MM.1S (cell line): ENCODE measurements around the gene PRM2.
A peak's percentile ranks its signal among the peaks of the same experiment; 100 is the strongest.

ENCODE experiments used
- DNase-seq: peaks from one replicate; pipeline ENCODE4 v3.0.0-alpha.2; 2015
- H2AFZ ChIP-seq: fragments of 300-600 bp; sonication (generic); 2 replicates; pipeline ENCODE4 v1.6.0; 2016; ENCODE audit warnings: antibody characterized with exemption, low read length
- H3F3A ChIP-seq: fragments of 300-600 bp; sonication (generic); 2 replicates; pipeline ENCODE4 v1.6.1; 2016; ENCODE audit warnings: mild to moderate bottlenecking, antibody characterized with exemption, low read length, moderate library complexity, mixed read lengths; ENCODE audit not compliant: insufficient read depth
- H3K27ac ChIP-seq: fragments of 300-600 bp; sonication (generic); 2 replicates; pipeline ENCODE4 v1.5.1; 2016; ENCODE audit warnings: mild to moderate bottlenecking, low read length
- H3K27me3 ChIP-seq: fragments of 300-600 bp; sonication (generic); replicated peaks from 2 replicates; pipeline ENCODE4 v1.6.0; 2016; ENCODE audit warnings: low read length; ENCODE audit not compliant: insufficient read depth
- H3K36me3 ChIP-seq: fragments of 300-600 bp; sonication (generic); replicated peaks from 2 replicates; pipeline ENCODE4 v1.6.1; 2016; ENCODE audit warnings: mild to moderate bottlenecking, low read length, mixed read lengths; ENCODE audit not compliant: insufficient read depth
- H3K4me1 ChIP-seq: fragments of 300-600 bp; sonication (generic); 2 replicates; pipeline ENCODE4 v1.6.1; 2016; ENCODE audit warnings: low read length, mixed read lengths
- H3K4me2 ChIP-seq: fragments of 300-600 bp; sonication (generic); 2 replicates; pipeline ENCODE4 v1.6.0; 2016; ENCODE audit warnings: low read depth, low read length
- H3K4me3 ChIP-seq: fragments of 300-600 bp; sonication (generic); 2 replicates; pipeline ENCODE4 v1.5.1; 2016; ENCODE audit warnings: low read length, mixed read lengths
- H3K79me2 ChIP-seq: fragments of 300-600 bp; sonication (generic); 2 replicates; pipeline ENCODE4 v1.6.1; 2016; ENCODE audit warnings: mixed run types, low read length, mixed read lengths
- H3K9ac ChIP-seq: fragments of 300-600 bp; sonication (generic); 2 replicates; pipeline ENCODE4 v1.6.1; 2016; ENCODE audit warnings: low read length, mixed read lengths
- H3K9me2 ChIP-seq: fragments of 300-600 bp; sonication (generic); replicated peaks from 2 replicates; pipeline ENCODE4 v1.6.1; 2016; ENCODE audit warnings: mild to moderate bottlenecking, low read length, mixed read lengths; ENCODE audit not compliant: insufficient read depth
- H3K9me3 ChIP-seq: fragments of 300-600 bp; sonication (generic); replicated peaks from 2 replicates; pipeline ENCODE4 v1.6.1; 2016; ENCODE audit warnings: mild to moderate bottlenecking, low read length, mixed read lengths; ENCODE audit not compliant: insufficient read depth
- H4K20me1 ChIP-seq: fragments of 300-600 bp; sonication (generic); 2 replicates; pipeline ENCODE4 v1.6.1; 2016; ENCODE audit warnings: mild to moderate bottlenecking, low read length, moderate library complexity, mixed read lengths; ENCODE audit not compliant: insufficient read depth
- CTCF ChIP-seq: fragments of 300-600 bp; sonication (generic); IDR thresholded peaks from 2 replicates; pipeline ENCODE4 v1.5.1; 2016; ENCODE audit warnings: antibody characterized with exemption, low read length, mixed read lengths
- EZH2 ChIP-seq: fragments of 300-600 bp; sonication (generic); optimal IDR thresholded peaks from 2 replicates; pipeline ENCODE3; 2017; ENCODE audit warnings: low read depth, mild to moderate bottlenecking, antibody characterized with exemption, low read length, mixed read lengths
- EZH2phosphoT487 ChIP-seq: fragments of 300-600 bp; sonication (generic); IDR thresholded peaks from 2 replicates; pipeline ENCODE4 v1.6.1; 2018; ENCODE audit warnings: antibody characterized with exemption, low read length

Gene PRM2

GRCh38 chr16:11306997-11307638 is 30.8 kb upstream of the PRM2 start:
- no peaks in the 10 kb centered on the region for H3K36me3 ChIP-seq
- no peaks in the 10 kb centered on the region for H4K20me1 ChIP-seq
- H3F3A ChIP-seq, result peaks cover 43% of the 10 kb centered on the region
- no peaks in the 10 kb centered on the region for H3K79me2 ChIP-seq
- no peak overlapping the region for H3K27ac ChIP-seq
- H3K9ac ChIP-seq, result no peak overlapping the region
- no peaks in the 10 kb centered on the region for H3K9me2 ChIP-seq
- DNase-seq, result no peak
- no peaks in the 10 kb centered on the region for H3K9me3 ChIP-seq
- TF ChIP-seq CTCF, result no peak
- TF ChIP-seq EZH2phosphoT487, result no peak
- no peak for TF ChIP-seq EZH2
- H3K4me3 ChIP-seq, result no peak overlapping the region
- no peaks in the 10 kb centered on the region for H3K27me3 ChIP-seq
- H2AFZ ChIP-seq, result no peak overlapping the region
- H3K4me2 ChIP-seq, result no peak overlapping the region
- H3K4me1 ChIP-seq, result peaks cover 40% of the 10 kb centered on the region

- no peaks in the 10 kb centered on the region for H3K9me2 ChIP-seq
- no peaks in the 10 kb centered on the region for H3K27me3 ChIP-seq
- no peaks in the 10 kb centered on the region for H3K36me3 ChIP-seq
- H3F3A ChIP-seq, result peaks cover 38% of the 10 kb centered on the region
- no peak overlapping the region for H3K9ac ChIP-seq
- no peak overlapping the region for H3K27ac ChIP-seq
- TF ChIP-seq EZH2phosphoT487 (no peak), EZH2 (no peak)
- H3K9me3 ChIP-seq, result no peaks in the 10 kb centered on the region
- no peaks in the 10 kb centered on the region for H4K20me1 ChIP-seq
- H3K79me2 ChIP-seq, result no peaks in the 10 kb centered on the region
- no peak overlapping the region for H3K4me3 ChIP-seq
- H3K4me2 ChIP-seq, result no peak overlapping the region
- H3K4me1 ChIP-seq, result peaks cover 35% of the 10 kb centered on the region
- H2AFZ ChIP-seq, result no peak overlapping the region
- no peak for DNase-seq
Measured at GRCh38 chr16:11306381-11306780, 30.1 kb upstream of the PRM2 start.

GRCh38 chr16:11303405-11304138 is 27.3 kb upstream of the PRM2 start:
- H3K79me2 ChIP-seq, result no peaks in the 10 kb centered on the region
- H3K9ac ChIP-seq, result no peak overlapping the region; the same call in 1 of the 2 replicates
- peak overlapping the region; percentile 36; the same call in 1 of the 2 replicates for H3K27ac ChIP-seq
- H3K27me3 ChIP-seq, result 0 out of 2 replicates have a peak, but pooled peaks cover 4% of the 10 kb centered on the region
- peaks cover 15% of the 10 kb centered on the region for H3K4me1 ChIP-seq
- no peaks in the 10 kb centered on the region for H3K36me3 ChIP-seq
- H3K9me2 ChIP-seq, result no peaks in the 10 kb centered on the region
- no peak overlapping the region for H3K4me3 ChIP-seq
- TF ChIP-seq EZH2phosphoT487 (no peak), CTCF (no peak), EZH2 (no peak)
- DNase-seq, result no peak
- no peak overlapping the region for H3K4me2 ChIP-seq
- H3F3A ChIP-seq, result peaks cover 14% of the 10 kb centered on the region; the same call in 1 of the 2 replicates
- H2AFZ ChIP-seq, result no peak overlapping the region
- no peaks in the 10 kb centered on the region for H3K9me3 ChIP-seq
- H4K20me1 ChIP-seq, result no peaks in the 10 kb centered on the region
